ENCODE data around the gene TECPR1.

DNA sequence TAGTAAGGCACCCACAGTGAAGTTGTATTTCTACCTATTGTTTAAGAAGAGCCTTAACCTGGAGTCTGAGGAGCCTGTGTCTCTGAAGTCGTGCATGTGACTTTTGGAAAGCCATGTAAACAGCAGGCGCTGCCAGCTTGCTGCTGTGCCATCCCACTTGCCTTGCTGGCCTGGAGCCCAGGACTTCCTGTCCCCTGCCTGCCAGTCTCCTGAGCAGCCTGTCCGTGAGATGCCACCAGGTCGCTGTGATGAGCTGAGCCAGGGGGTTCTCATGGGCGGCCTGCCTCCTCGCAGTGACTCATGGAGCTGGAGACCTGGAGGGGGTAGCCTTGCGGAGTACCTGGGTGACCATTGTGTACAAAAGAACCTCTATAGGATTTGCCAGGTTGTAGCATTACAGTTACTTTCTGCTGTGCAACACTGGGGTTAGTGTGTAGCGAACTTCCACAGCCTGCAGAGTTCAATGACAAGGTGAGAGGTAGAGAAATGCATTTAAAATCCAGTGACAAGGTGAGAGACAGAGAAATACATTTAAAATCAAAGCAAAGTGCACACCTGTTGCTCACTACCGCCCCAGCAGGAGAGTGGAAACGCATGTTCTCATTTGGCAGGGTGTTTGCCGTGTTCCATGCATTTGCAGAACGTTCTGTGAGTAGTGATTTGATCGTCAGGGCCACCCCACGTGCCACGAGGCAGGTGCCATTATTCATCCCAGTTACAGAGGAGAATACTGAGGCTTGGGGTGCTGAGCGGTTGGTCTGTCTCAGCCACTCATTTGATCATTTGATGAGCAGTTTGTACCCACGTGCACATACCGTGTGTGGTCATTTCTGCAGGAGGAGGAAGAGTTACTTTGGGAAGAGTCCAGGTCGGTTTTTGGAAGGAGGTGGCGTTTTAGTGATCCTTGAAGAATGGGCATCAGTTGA is 77.4 kb downstream of the TECPR1 start:
- TF ChIP-seq, protein P1, sequence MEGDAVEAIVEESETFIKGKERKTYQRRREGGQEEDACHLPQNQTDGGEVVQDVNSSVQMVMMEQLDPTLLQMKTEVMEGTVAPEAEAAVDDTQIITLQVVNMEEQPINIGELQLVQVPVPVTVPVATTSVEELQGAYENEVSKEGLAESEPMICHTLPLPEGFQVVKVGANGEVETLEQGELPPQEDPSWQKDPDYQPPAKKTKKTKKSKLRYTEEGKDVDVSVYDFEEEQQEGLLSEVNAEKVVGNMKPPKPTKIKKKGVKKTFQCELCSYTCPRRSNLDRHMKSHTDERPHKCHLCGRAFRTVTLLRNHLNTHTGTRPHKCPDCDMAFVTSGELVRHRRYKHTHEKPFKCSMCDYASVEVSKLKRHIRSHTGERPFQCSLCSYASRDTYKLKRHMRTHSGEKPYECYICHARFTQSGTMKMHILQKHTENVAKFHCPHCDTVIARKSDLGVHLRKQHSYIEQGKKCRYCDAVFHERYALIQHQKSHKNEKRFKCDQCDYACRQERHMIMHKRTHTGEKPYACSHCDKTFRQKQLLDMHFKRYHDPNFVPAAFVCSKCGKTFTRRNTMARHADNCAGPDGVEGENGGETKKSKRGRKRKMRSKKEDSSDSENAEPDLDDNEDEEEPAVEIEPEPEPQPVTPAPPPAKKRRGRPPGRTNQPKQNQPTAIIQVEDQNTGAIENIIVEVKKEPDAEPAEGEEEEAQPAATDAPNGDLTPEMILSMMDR (IDR thresholded peaks at IDR 0.05), result no peak
- no peak for TF ChIP-seq EP300 (IDR thresholded peaks at IDR 0.05)
- no peak for TF ChIP-seq POLR2A (IDR thresholded peaks at IDR 0.05; ENCODE audit: low read depth)
